Fibroblast of lung (primary cell): ENCODE measurements around the gene PLCXD3. TPM values are rescaled to one million over a fixed set of nuclear protein-coding genes. Genes with fewer than 3 reads are reported as not detected.

ENCODE experiments used
- DNase-seq, 2 donors: peaks; one replicate each; pipeline versions ENCODE4 v3.0.0 to v3.0.0-alpha.2; 2010; ENCODE audit warnings: low read depth in 2 of 2
- H2AFZ ChIP-seq: 2 replicates; pipeline ENCODE4 v1.5.1; 2012; ENCODE audit warnings: low read length, control low read depth, inconsistent platforms
- H3K27ac ChIP-seq: 2 replicates; pipeline ENCODE4 v1.5.1; 2011; ENCODE audit warnings: low read length, control low read depth; ENCODE audit not compliant: insufficient read depth
- H3K27me3 ChIP-seq: 2 replicates; pipeline ENCODE4 v1.5.1; 2011; ENCODE audit warnings: mild to moderate bottlenecking, low read length; ENCODE audit not compliant: control insufficient read depth, insufficient read depth
- H3K36me3 ChIP-seq: 2 replicates; pipeline ENCODE4 v1.5.1; 2011; ENCODE audit warnings: low read length; ENCODE audit not compliant: control insufficient read depth, insufficient read depth
- H3K4me1 ChIP-seq: 2 replicates; pipeline ENCODE4 v1.5.1; 2011; ENCODE audit warnings: low read length; ENCODE audit not compliant: control insufficient read depth, insufficient read depth; ENCODE audit errors: extremely low read depth
- H3K4me2 ChIP-seq: 2 replicates; pipeline ENCODE4 v1.5.1; 2011; ENCODE audit warnings: low read length, control low read depth; ENCODE audit not compliant: insufficient read depth; ENCODE audit errors: extremely low read depth
- H3K4me3 ChIP-seq, 4 experiments: fragments of 200-600 bp in 1 of 4; sonication (generic) in 1 of 4; replicated peaks in 1 of 4; 2 replicates each; pipeline ENCODE4 v1.5.1; 2011 to 2016; ENCODE audit warnings: low read length in 4 of 4, low read depth in 3 of 4, mild to moderate bottlenecking in 3 of 4, control low read depth in 2 of 4, inconsistent platforms in 1 of 4, mixed read lengths in 1 of 4; ENCODE audit not compliant: insufficient read depth in 1 of 4; ENCODE audit errors: control extremely low read depth in 1 of 4
- H3K79me2 ChIP-seq: 2 replicates; pipeline ENCODE4 v1.5.1; 2012; ENCODE audit warnings: mild to moderate bottlenecking, low read length, inconsistent platforms; ENCODE audit not compliant: control insufficient read depth, insufficient read depth
- H3K9ac ChIP-seq: 2 replicates; pipeline ENCODE4 v1.5.1; 2011; ENCODE audit warnings: mild to moderate bottlenecking, low read length, control low read depth; ENCODE audit not compliant: insufficient read depth
- H3K9me3 ChIP-seq: 2 replicates; pipeline ENCODE4 v1.5.1; 2012; ENCODE audit warnings: low read depth, low read length; ENCODE audit not compliant: control insufficient read depth, insufficient read depth
- H4K20me1 ChIP-seq: 2 replicates; pipeline ENCODE4 v1.5.1; 2011; ENCODE audit warnings: low read length; ENCODE audit not compliant: control insufficient read depth, insufficient read depth; ENCODE audit errors: extremely low read depth
- EZH2 ChIP-seq: IDR thresholded peaks from 2 replicates; pipeline ENCODE4 v1.5.1; 2012; ENCODE audit warnings: low read length, control low read depth, mild to moderate bottlenecking; ENCODE audit errors: missing control alignments
- polyA plus RNA-seq, 2 donors: library from polyadenylated mRNA; depleted of rRNA in 1 of 2; stranded (reverse) in 1 of 2; unstranded in 1 of 2; fragments of >200 nt; gene quantifications; 2 replicates each; pipeline ENCODE4 v1.2.1, GENCODE V29; 2011 to 2012; ENCODE audit warnings: missing spikeins in 1 of 2
- total RNA-seq: library from RNA; depleted of rRNA; stranded (reverse); fragments of >200 nt; gene quantifications from 2 replicates; pipeline ENCODE4 v1.2.1, GENCODE V29; 2014
- TF ChIP-seq, protein P1 (sequence below), 2 donors: IDR thresholded peaks in 1 of 2; conservative IDR thresholded peaks in 1 of 2; 1 replicate in 1 of 2; 2 replicates in 1 of 2; pipeline ENCODE4 v1.5.1; 2011 to 2012; ENCODE audit warnings: low read length in 2 of 2, control low read depth in 1 of 2, inconsistent platforms in 1 of 2, low read depth in 1 of 2, mild to moderate bottlenecking in 1 of 2

Gene PLCXD3
- total and polyA plus RNA-seq, 2 donors (not counting 1 experiment from before 2014, with no cell fraction given) = 0.02 to 1.3 TPM

DNA sequence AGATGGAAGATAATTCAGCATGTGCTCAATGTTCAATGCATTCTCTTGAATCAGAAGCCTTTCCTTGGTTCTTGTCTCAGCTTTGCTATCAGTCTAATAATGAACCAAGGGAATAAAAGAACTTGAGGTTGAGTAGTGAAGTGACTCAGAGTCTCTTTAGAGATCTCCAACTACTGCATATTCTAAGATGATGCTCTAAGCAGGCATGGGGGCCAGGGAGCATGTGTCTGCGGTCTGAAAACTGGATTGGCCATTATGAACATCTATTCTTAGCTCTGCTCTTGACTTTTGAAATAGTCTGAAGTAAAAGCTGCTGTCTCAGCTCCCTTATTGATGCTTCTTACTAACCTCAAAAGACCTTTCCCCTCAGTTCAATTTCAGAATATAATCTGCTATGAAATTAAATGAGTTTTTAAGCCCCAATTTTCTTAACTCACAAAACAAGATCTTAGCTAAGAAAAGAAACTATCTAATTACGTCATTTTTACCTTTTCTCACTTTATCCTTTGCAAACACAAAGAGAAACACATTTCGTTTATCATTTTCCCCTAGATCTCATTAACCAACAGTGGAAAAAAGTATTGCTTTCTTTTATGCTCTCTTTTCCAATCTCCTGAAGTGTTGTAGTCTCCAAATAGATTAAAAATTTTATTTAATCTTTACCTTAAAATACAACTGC is 44.8 kb downstream of the PLCXD3 start:
- no peaks in the 10 kb centered on the region for H3K27me3 ChIP-seq
- TF ChIP-seq, protein P1, sequence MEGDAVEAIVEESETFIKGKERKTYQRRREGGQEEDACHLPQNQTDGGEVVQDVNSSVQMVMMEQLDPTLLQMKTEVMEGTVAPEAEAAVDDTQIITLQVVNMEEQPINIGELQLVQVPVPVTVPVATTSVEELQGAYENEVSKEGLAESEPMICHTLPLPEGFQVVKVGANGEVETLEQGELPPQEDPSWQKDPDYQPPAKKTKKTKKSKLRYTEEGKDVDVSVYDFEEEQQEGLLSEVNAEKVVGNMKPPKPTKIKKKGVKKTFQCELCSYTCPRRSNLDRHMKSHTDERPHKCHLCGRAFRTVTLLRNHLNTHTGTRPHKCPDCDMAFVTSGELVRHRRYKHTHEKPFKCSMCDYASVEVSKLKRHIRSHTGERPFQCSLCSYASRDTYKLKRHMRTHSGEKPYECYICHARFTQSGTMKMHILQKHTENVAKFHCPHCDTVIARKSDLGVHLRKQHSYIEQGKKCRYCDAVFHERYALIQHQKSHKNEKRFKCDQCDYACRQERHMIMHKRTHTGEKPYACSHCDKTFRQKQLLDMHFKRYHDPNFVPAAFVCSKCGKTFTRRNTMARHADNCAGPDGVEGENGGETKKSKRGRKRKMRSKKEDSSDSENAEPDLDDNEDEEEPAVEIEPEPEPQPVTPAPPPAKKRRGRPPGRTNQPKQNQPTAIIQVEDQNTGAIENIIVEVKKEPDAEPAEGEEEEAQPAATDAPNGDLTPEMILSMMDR (conservative IDR thresholded peaks at IDR 0.05 in 1 of 2, IDR thresholded peaks at IDR 0.05 in 1 of 2; ENCODE audit: low read depth in 1 of 2, low read length in 2 of 2) = no peak
- no peak for TF ChIP-seq EZH2

DNA sequence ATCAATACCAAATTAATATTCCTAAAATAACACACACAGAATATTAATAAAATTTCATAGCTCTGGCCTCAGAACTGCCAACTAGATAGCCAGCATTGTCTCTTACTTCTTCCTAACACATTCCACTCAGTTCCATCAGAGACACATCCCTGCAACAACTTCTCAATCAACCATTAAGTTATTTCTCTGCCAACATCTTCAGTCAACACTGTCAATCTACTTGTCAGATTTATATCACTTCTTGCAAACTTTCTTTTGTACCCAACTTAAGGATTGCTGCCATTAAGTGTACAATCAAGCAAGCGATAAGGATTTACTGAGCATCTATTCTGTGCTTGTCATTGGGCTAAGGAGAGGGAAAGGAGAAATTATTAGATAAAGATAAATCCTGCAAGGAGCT is 50.8 kb downstream of the PLCXD3 start:
- Histone ChIP-seq H2AFZ (no peak overlapping the region), H4K20me1 (no peaks in the 10 kb centered on the region), H3K36me3 (no peaks in the 10 kb centered on the region), H3K27ac (no peak overlapping the region), H3K4me2 (no peak overlapping the region), H3K9ac (no peak overlapping the region), H3K4me3 (no peak overlapping the region), H3K4me1 (no peaks in the 10 kb centered on the region), H3K9me3 (no peaks in the 10 kb centered on the region), H3K27me3 (peaks cover 4% of the 10 kb centered on the region), H3K79me2 (no peaks in the 10 kb centered on the region)
- no peak for DNase-seq
- TF ChIP-seq EZH2 = no peak
- TF ChIP-seq, protein P1 (conservative IDR thresholded peaks at IDR 0.05 in 1 of 2, IDR thresholded peaks at IDR 0.05 in 1 of 2; ENCODE audit: low read depth in 1 of 2, low read length in 2 of 2) = no peak

More for the DNA sequence above, 44.8 kb downstream of the PLCXD3 start:
- Histone ChIP-seq H4K20me1 (no peaks in the 10 kb centered on the region), H3K79me2 (no peaks in the 10 kb centered on the region), H3K4me3 (no peak overlapping the region), H3K4me1 (no peaks in the 10 kb centered on the region), H2AFZ (no peak overlapping the region), H3K9ac (no peak overlapping the region), H3K27ac (no peak overlapping the region), H3K36me3 (no peaks in the 10 kb centered on the region), H3K9me3 (no peaks in the 10 kb centered on the region), H3K4me2 (no peak overlapping the region)
- DNase-seq = peak; percentile 0 to 47

DNA sequence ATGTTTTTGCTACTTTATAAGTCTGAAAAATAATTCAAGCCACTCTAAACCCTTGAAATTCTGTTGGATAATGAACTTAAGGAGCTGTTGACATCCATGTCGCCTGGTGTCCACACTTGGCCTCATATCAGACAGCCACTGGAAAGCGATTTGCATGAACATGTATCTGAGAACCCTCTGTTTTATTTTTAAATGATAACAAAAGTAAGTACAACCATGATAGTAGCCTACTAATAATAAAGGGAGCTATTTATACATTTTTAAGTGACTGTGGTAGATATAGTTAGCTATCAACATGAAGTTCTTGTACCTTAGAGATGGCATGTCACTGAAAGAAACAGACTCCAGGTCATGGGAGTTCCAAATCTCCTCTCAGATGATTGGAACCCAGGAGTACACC is 53.3 kb downstream of the PLCXD3 start:
- H3K27me3 ChIP-seq = peaks cover 4% of the 10 kb centered on the region
- H3K4me3 ChIP-seq = no peak overlapping the region
- H3K36me3 ChIP-seq = no peaks in the 10 kb centered on the region
- TF ChIP-seq, protein P1 (conservative IDR thresholded peaks at IDR 0.05 in 1 of 2, IDR thresholded peaks at IDR 0.05 in 1 of 2; ENCODE audit: low read depth in 1 of 2, low read length in 2 of 2) = no peak
- no peak for TF ChIP-seq EZH2
- H4K20me1 ChIP-seq = no peaks in the 10 kb centered on the region
- H3K79me2 ChIP-seq = no peaks in the 10 kb centered on the region
- no peak overlapping the region for H3K27ac ChIP-seq
- no peaks in the 10 kb centered on the region for H3K9me3 ChIP-seq
- no peak overlapping the region for H2AFZ ChIP-seq
- no peak overlapping the region for H3K4me2 ChIP-seq
- DNase-seq = no peak
- no peaks in the 10 kb centered on the region for H3K4me1 ChIP-seq
- H3K9ac ChIP-seq = no peak overlapping the region
